SK-N-SH (cell line): ENCODE data around the gene GOLT1A. TPM values are rescaled to one million over a fixed set of nuclear protein-coding genes. Genes with fewer than 3 reads are reported as not detected.

Source experiments
- CTCF ChIA-PET: fragments of 300-600, 350-600 bp; formaldehyde crosslinking; extraction: SDS; loops from one replicate; lab custom pipeline; 2021; lab: Yijun Ruan, JAX
- POLR2A ChIA-PET: fragments of 350-600 bp; sonication (Branson Sonifier 250); formaldehyde crosslinking; extraction: SDS; loops from one replicate; lab custom pipeline; 2020; ENCODE audit warnings: antibody characterized with exemption, inconsistent platforms; lab: Yijun Ruan, JAX
- DNase-seq: peaks from one replicate; pipeline ENCODE4 v3.0.0; 2012
- H2AFZ ChIP-seq: fragments of 200-600 bp; sonication (generic); 2 replicates; pipeline ENCODE4 v1.8.1; 2016; ENCODE audit warnings: antibody characterized with exemption, mild to moderate bottlenecking, low read depth
- H3F3A ChIP-seq: fragments of 200-600 bp; sonication (generic); replicated peaks from 2 replicates; pipeline ENCODE3; 2016; ENCODE audit warnings: antibody characterized with exemption, mild to moderate bottlenecking; ENCODE audit not compliant: insufficient read depth
- H3K27ac ChIP-seq, 2 experiments: fragments of 200-500 bp in 1 of 2; fragments of 200-600 bp in 1 of 2; sonication (Bioruptor generic) in 1 of 2; sonication (generic), shearing (Covaris generic) in 1 of 2; 2 replicates each; pipeline versions ENCODE4 v1.5.1 to v1.6.1; 2014 to 2016; ENCODE audit warnings: low read depth in 2 of 2, inconsistent platforms in 1 of 2, low read length in 1 of 2, mild to moderate bottlenecking in 1 of 2, mixed read lengths in 1 of 2
- H3K27me3 ChIP-seq: fragments of 200-600 bp; sonication (generic), shearing (Covaris generic); 2 replicates; pipeline ENCODE4 v1.6.1; 2016; ENCODE audit warnings: mixed run types; ENCODE audit not compliant: insufficient read depth
- H3K36me3 ChIP-seq, 2 experiments: fragments of 200-500 bp in 1 of 2; fragments of 200-600 bp in 1 of 2; sonication (Bioruptor generic) in 1 of 2; sonication (generic) in 1 of 2; replicated peaks in 1 of 2; 2 replicates each; pipeline versions ENCODE3 to v1.5.1; 2014 to 2016; ENCODE audit warnings: low read length in 1 of 2, mild to moderate bottlenecking in 1 of 2; ENCODE audit not compliant: insufficient read depth in 2 of 2, control insufficient read depth in 1 of 2
- H3K4me1 ChIP-seq, 2 experiments: fragments of 200-500 bp in 1 of 2; fragments of 200-600 bp in 1 of 2; sonication (Bioruptor generic) in 1 of 2; sonication (generic), shearing (Covaris generic) in 1 of 2; 2 replicates each; pipeline versions ENCODE4 v1.5.1 to v1.6.1; 2014 to 2016; ENCODE audit warnings: low read depth in 1 of 2, low read length in 1 of 2, mixed run types in 1 of 2; ENCODE audit not compliant: insufficient read depth in 2 of 2, control insufficient read depth in 1 of 2
- H3K4me2 ChIP-seq: fragments of 200-600 bp; sonication (generic), shearing (Covaris generic); 2 replicates; pipeline ENCODE4 v1.6.1; 2017; ENCODE audit warnings: mixed run types
- H3K4me3 ChIP-seq, 2 experiments: fragments of 200-500 bp in 1 of 2; fragments of 200-600 bp in 1 of 2; sonication (Bioruptor generic) in 1 of 2; sonication (generic), shearing (Covaris generic) in 1 of 2; 2 replicates each; pipeline versions ENCODE4 v1.5.1 to v1.8.1; 2014 to 2016; ENCODE audit warnings: low read depth in 2 of 2, inconsistent platforms in 1 of 2, low read length in 1 of 2, mild to moderate bottlenecking in 1 of 2, mixed read lengths in 1 of 2, moderate library complexity in 1 of 2
- H3K79me2 ChIP-seq: fragments of 200-600 bp; sonication (generic); 2 replicates; pipeline ENCODE4 v1.8.1; 2017; ENCODE audit warnings: mild to moderate bottlenecking; ENCODE audit not compliant: insufficient read depth
- H3K9ac ChIP-seq: fragments of 200-600 bp; sonication (generic); 2 replicates; pipeline ENCODE4 v1.6.1; 2017; ENCODE audit warnings: mixed run types
- H3K9me2 ChIP-seq: fragments of 200-600 bp; sonication (generic); 2 replicates; pipeline ENCODE4 v1.6.1; 2017; ENCODE audit warnings: mixed run types
- H3K9me3 ChIP-seq: fragments of 200-600 bp; sonication (generic); 2 replicates; pipeline ENCODE4 v1.6.1; 2017; ENCODE audit warnings: mixed run types, mild to moderate bottlenecking, moderate library complexity
- H4K20me1 ChIP-seq: fragments of 200-600 bp; sonication (generic); 2 replicates; pipeline ENCODE4 v1.6.1; 2017; ENCODE audit warnings: mild to moderate bottlenecking, mixed run types; ENCODE audit not compliant: insufficient read depth
- EP300 ChIP-seq, 2 experiments: IDR thresholded peaks; 2 replicates each; pipeline versions ENCODE4 v1.4.0 to v1.6.1; 2012; ENCODE audit warnings: borderline replicate concordance in 1 of 2, low read depth in 1 of 2, low read length in 1 of 2
- EZH2phosphoT487 ChIP-seq: fragments of 200-600 bp; sonication (generic); IDR thresholded peaks from 2 replicates; pipeline ENCODE4 v1.6.1; 2017; ENCODE audit warnings: low read depth, mixed run types, mild to moderate bottlenecking, antibody characterized with exemption, moderate library complexity, borderline replicate concordance
- FOXM1 ChIP-seq: IDR thresholded peaks from 2 replicates; pipeline ENCODE4 v1.4.0; 2012; ENCODE audit warnings: low read depth, mild to moderate bottlenecking
- GABPA ChIP-seq: IDR thresholded peaks from 2 replicates; pipeline ENCODE4 v1.4.0; 2012; ENCODE audit warnings: low read depth, mild to moderate bottlenecking
- MAX ChIP-seq: IDR thresholded peaks from 2 replicates; pipeline ENCODE4 v1.4.0; 2012; ENCODE audit warnings: low read depth
- NFIC ChIP-seq: IDR thresholded peaks from 2 replicates; pipeline ENCODE4 v1.4.0; 2012; ENCODE audit warnings: borderline replicate concordance
- POLR2AphosphoS5 ChIP-seq: IDR thresholded peaks from 2 replicates; pipeline ENCODE4 v1.6.1; 2012; ENCODE audit warnings: low read depth, low read length
- REST ChIP-seq: IDR thresholded peaks from 2 replicates; pipeline ENCODE4 v1.6.1; 2012; ENCODE audit warnings: mild to moderate bottlenecking, low read depth, low read length, moderate library complexity
- TCF12 ChIP-seq: IDR thresholded peaks from 2 replicates; pipeline ENCODE4 v1.4.0; 2012
- USF2 ChIP-seq: fragments of 150-350 bp; IDR thresholded peaks from 2 replicates; pipeline ENCODE4 v1.6.1; 2017; ENCODE audit warnings: antibody characterized with exemption, low read length, low read depth, borderline replicate concordance
- YY1 ChIP-seq: IDR thresholded peaks from 2 replicates; pipeline ENCODE4 v1.4.0; 2012; ENCODE audit warnings: low read depth, mild to moderate bottlenecking
- WGBS: methylation state at CpG from one replicate; pipeline ENCODE4 v1.1.6; 2017; ENCODE audit warnings: low lambda C conversion rate; 5-methylcytosine and 5-hydroxymethylcytosine counted together
- polyA plus RNA-seq, 3 experiments: library from polyadenylated mRNA; depleted of rRNA; stranded (reverse); fragments of >200 nt; gene quantifications; 2 replicates each; pipeline ENCODE4 v1.2.3, GENCODE V29; 2012
- TF ChIP-seq, protein P1 (sequence below): IDR thresholded peaks from 2 replicates; pipeline ENCODE4 v1.4.0; 2012; ENCODE audit warnings: low read depth, borderline replicate concordance

Gene GOLT1A
- polyA plus RNA-seq, 1 of the 3 experiments (the other 2 are of a cell fraction): not detected

DNA sequence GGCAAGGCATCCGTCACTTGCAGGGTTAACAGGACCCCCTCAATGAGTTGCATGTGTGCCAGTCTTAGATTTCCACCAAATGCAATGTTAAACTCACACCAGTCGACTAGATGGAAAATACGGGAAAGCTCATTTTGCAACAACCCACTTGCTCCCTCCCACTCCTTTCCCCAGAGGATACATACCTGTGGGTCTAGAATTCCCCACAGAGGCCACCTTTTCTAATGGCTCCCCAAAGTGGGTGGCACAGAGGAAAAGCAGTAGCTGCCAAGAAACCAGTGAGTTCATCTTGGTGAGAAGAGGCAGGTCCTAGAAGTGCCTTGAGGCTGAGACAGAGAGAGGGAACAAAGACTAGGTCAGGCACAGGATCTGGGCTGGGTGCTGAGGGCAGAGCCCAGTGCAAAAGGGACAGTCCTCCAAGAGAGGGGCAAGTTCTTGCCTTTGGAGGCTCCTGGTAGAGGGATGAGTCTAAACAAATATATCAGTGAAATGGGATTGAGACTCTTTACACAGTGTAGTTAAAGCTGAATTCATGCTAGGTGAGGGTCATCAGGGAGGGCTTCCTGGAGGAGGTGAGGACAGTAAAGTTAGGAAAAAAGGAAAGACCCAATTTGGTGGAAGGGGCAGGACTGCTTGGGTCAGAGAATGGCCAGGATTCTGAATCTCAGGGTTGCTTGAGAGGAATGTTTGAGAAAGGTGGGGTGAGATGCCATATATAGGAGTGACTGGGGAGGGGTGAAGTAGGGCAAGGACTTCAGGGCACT lies 21.0 kb downstream of the GOLT1A start:
- Histone ChIP-seq H3K4me1 (peaks cover 0 to 14% of the 10 kb centered on the region in 2 experiments; a peak in 2 of 4 replicates), H3K9ac (no peak overlapping the region), H2AFZ (no peak overlapping the region), H3K27me3 (no peaks in the 10 kb centered on the region; the same call in 1 of the 2 replicates), H3K9me3 (no peaks in the 10 kb centered on the region), H3F3A (no peaks in the 10 kb centered on the region), H3K9me2 (no peaks in the 10 kb centered on the region), H3K4me3 (no peak overlapping the region), H3K27ac (no peak overlapping the region), H3K79me2 (no peaks in the 10 kb centered on the region), H4K20me1 (no peaks in the 10 kb centered on the region), H3K36me3 (no peaks in the 10 kb centered on the region), H3K4me2 (no peak overlapping the region)
- no peak for DNase-seq
- ChIA-PET CTCF (interaction anchor here (1.6 to 4.9 kb wide), 5 partner anchors 14 to 171 kb away, joined by 3 to 31 read pairs (median 19); partner anchors contain the start of gene GOLT1A), POLR2A (no interaction called here)
- WGBS: 71% methylated on average over 3 of the region's 3 CpGs
- TF ChIP-seq EZH2phosphoT487: no peak

DNA sequence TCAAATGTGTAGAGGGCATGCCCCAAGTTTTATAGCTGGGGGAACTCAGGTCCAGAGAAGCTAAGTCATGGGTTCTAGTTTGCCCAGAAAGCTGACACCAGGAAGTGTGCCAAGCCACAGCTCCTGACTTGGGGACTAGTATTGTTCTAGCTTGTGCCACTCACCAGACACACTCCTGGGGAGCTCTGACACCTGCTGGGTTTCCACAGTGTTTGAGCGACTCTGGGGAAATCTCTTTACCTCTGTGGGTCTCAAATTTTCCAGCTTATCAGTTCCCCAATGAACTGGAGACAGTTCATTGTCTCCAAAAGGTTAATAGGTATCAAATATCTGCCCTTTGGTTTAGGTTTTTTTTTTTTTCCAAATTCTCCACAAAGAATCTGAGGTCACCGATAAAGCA lies 21.7 kb downstream of the GOLT1A start:
- Histone ChIP-seq H3K36me3 (no peaks in the 10 kb centered on the region), H3K27me3 (no peaks in the 10 kb centered on the region; the same call in 1 of the 2 replicates), H3K27ac (no peak overlapping the region), H4K20me1 (no peaks in the 10 kb centered on the region), H3K9me3 (no peaks in the 10 kb centered on the region), H3K4me3 (no peak overlapping the region), H2AFZ (no peak overlapping the region), H3K4me2 (no peak overlapping the region), H3K79me2 (no peaks in the 10 kb centered on the region), H3K4me1 (peaks cover 0 to 14% of the 10 kb centered on the region in 2 experiments; a peak in 2 of 4 replicates), H3F3A (no peaks in the 10 kb centered on the region), H3K9me2 (no peaks in the 10 kb centered on the region), H3K9ac (no peak overlapping the region)
- TF ChIP-seq POLR2AphosphoS5: no peak
- no peak for TF ChIP-seq USF2
- TF ChIP-seq MAX: no peak
- no peak for TF ChIP-seq YY1
- TF ChIP-seq REST: no peak
- TF ChIP-seq, protein P1, sequence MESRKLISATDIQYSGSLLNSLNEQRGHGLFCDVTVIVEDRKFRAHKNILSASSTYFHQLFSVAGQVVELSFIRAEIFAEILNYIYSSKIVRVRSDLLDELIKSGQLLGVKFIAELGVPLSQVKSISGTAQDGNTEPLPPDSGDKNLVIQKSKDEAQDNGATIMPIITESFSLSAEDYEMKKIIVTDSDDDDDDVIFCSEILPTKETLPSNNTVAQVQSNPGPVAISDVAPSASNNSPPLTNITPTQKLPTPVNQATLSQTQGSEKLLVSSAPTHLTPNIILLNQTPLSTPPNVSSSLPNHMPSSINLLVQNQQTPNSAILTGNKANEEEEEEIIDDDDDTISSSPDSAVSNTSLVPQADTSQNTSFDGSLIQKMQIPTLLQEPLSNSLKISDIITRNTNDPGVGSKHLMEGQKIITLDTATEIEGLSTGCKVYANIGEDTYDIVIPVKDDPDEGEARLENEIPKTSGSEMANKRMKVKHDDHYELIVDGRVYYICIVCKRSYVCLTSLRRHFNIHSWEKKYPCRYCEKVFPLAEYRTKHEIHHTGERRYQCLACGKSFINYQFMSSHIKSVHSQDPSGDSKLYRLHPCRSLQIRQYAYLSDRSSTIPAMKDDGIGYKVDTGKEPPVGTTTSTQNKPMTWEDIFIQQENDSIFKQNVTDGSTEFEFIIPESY: no peak
- no peak for TF ChIP-seq GABPA
- TF ChIP-seq NFIC: no peak
- no peak for TF ChIP-seq FOXM1
- TF ChIP-seq TCF12: no peak
- no peak for TF ChIP-seq EP300 (IDR thresholded peaks at IDR 0.05; ENCODE audit: borderline replicate concordance in 1 of 2, low read depth in 1 of 2, low read length in 1 of 2)
- CTCF ChIA-PET: interaction anchor here (1.4 to 4.9 kb wide), 6 partner anchors 15 to 172 kb away, joined by 3 to 31 read pairs (median 14); partner anchors contain the start of gene GOLT1A
- WGBS: 79% methylated on average over 2 of the region's 2 CpGs
- DNase-seq: no peak
- POLR2A ChIA-PET: no interaction called here
